ENCODE measurements around the gene GGT6.

GGT6 gene

GRCh38 chr17:4537451-4538235, 22.7 kb downstream of the GGT6 start:
- DNase-seq = no peak
- WGBS (ENCODE audit: extremely low coverage, insufficient coverage, low lambda C conversion rate) = no CpG with 5 or more reads among the region's 19 CpGs
- H3K79me2 ChIP-seq (ENCODE audit: control insufficient read depth, insufficient read depth, low read length) = no peaks in the 10 kb centered on the region

GRCh38 chr17:4536742-4537411, 23.5 kb downstream of the GGT6 start:
- Histone ChIP-seq H2BK5ac (ENCODE audit: low read length) (no peak overlapping the region), H2BK120ac (ENCODE audit: low read depth, low read length) (no peak overlapping the region), H2BK15ac (replicated peaks; ENCODE audit: low read depth) (no peak overlapping the region), H3K9ac (ENCODE audit: low read length) (no peak overlapping the region), H4K5ac (ENCODE audit: low read length) (no peak overlapping the region), H3K4me3 (ENCODE audit: low read length) (no peak overlapping the region), H4K8ac (ENCODE audit: low read depth, low read length) (no peak overlapping the region), H3K27me3 (ENCODE audit: insufficient read depth, low read length, poor library complexity) (no peaks in the 10 kb centered on the region), H3K79me2 (ENCODE audit: control insufficient read depth, insufficient read depth, low read length) (no peaks in the 10 kb centered on the region), H3K18ac (ENCODE audit: low read length) (no peak overlapping the region), H3K36me3 (ENCODE audit: control insufficient read depth, insufficient read depth, low read length) (peaks cover 11% of the 10 kb centered on the region), H3K4me1 (ENCODE audit: control insufficient read depth, low read depth, low read length) (peaks cover 3% of the 10 kb centered on the region), H3K23ac (ENCODE audit: low read length) (no peak overlapping the region), H2AK5ac (ENCODE audit: low read length) (no peak overlapping the region), H3K4me2 (ENCODE audit: low read length) (no peak overlapping the region), H3K4ac (ENCODE audit: low read depth, low read length) (no peak overlapping the region), H3K79me1 (ENCODE audit: low read length) (no peaks in the 10 kb centered on the region), H3K27ac (ENCODE audit: low read depth, low read length) (no peak overlapping the region), H3K56ac (ENCODE audit: low read length) (peak overlapping the region; percentile 12)
- DNase-seq = peak; percentile 34
- WGBS (ENCODE audit: extremely low coverage, insufficient coverage, low lambda C conversion rate) = no CpG with 5 or more reads among the region's 18 CpGs

More at GRCh38 chr17:4537451-4538235, 22.7 kb downstream of the GGT6 start:
- Histone ChIP-seq H3K4me3 (ENCODE audit: low read length) (no peak overlapping the region), H3K9ac (ENCODE audit: low read length) (no peak overlapping the region), H2BK120ac (ENCODE audit: low read depth, low read length) (no peak overlapping the region), H3K4ac (ENCODE audit: low read depth, low read length) (no peak overlapping the region), H3K27ac (ENCODE audit: low read depth, low read length) (no peak overlapping the region), H2BK5ac (ENCODE audit: low read length) (no peak overlapping the region), H2BK15ac (replicated peaks; ENCODE audit: low read depth) (no peak overlapping the region), H3K4me2 (ENCODE audit: low read length) (no peak overlapping the region), H3K79me1 (ENCODE audit: low read length) (no peaks in the 10 kb centered on the region), H3K18ac (ENCODE audit: low read length) (no peak overlapping the region), H2AK5ac (ENCODE audit: low read length) (no peak overlapping the region), H3K23ac (ENCODE audit: low read length) (no peak overlapping the region), H3K27me3 (ENCODE audit: insufficient read depth, low read length, poor library complexity) (no peaks in the 10 kb centered on the region), H3K56ac (ENCODE audit: low read length) (no peak overlapping the region), H3K4me1 (ENCODE audit: control insufficient read depth, low read depth, low read length) (peaks cover 3% of the 10 kb centered on the region), H4K8ac (ENCODE audit: low read depth, low read length) (no peak overlapping the region), H3K36me3 (ENCODE audit: control insufficient read depth, insufficient read depth, low read length) (peaks cover 15% of the 10 kb centered on the region), H4K5ac (ENCODE audit: low read length) (no peak overlapping the region)

GRCh38 chr17:4536259-4536741, 24.1 kb downstream of the GGT6 start:
- Histone ChIP-seq H3K18ac (ENCODE audit: low read length) (no peak overlapping the region), H3K56ac (ENCODE audit: low read length) (peak overlapping the region; percentile 76), H3K4me1 (ENCODE audit: control insufficient read depth, low read depth, low read length) (peaks cover 3% of the 10 kb centered on the region), H3K9ac (ENCODE audit: low read length) (peak overlapping the region; percentile 61), H3K4ac (ENCODE audit: low read depth, low read length) (no peak overlapping the region), H3K4me2 (ENCODE audit: low read length) (peak overlapping the region; percentile 44), H3K27me3 (ENCODE audit: insufficient read depth, low read length, poor library complexity) (no peaks in the 10 kb centered on the region), H4K5ac (ENCODE audit: low read length) (no peak overlapping the region), H2BK5ac (ENCODE audit: low read length) (no peak overlapping the region), H3K36me3 (ENCODE audit: control insufficient read depth, insufficient read depth, low read length) (peaks cover 7% of the 10 kb centered on the region), H3K79me1 (ENCODE audit: low read length) (no peaks in the 10 kb centered on the region), H3K79me2 (ENCODE audit: control insufficient read depth, insufficient read depth, low read length) (no peaks in the 10 kb centered on the region), H3K23ac (ENCODE audit: low read length) (peak overlapping the region; percentile 80), H2BK15ac (replicated peaks; ENCODE audit: low read depth) (no peak overlapping the region), H2AK5ac (ENCODE audit: low read length) (no peak overlapping the region), H4K8ac (ENCODE audit: low read depth, low read length) (no peak overlapping the region), H3K4me3 (ENCODE audit: low read length) (no peak overlapping the region), H3K27ac (ENCODE audit: low read depth, low read length) (no peak overlapping the region), H2BK120ac (ENCODE audit: low read depth, low read length) (no peak overlapping the region)
- WGBS (ENCODE audit: extremely low coverage, insufficient coverage, low lambda C conversion rate) = no CpG with 5 or more reads among the region's 19 CpGs
- peak; percentile 65 for DNase-seq

- Histone ChIP-seq H3K4me2 (ENCODE audit: low read length) (no peak overlapping the region), H3K23ac (ENCODE audit: low read length) (peak overlapping the region; percentile 80), H3K56ac (ENCODE audit: low read length) (peak overlapping the region; percentile 76), H2AK5ac (ENCODE audit: low read length) (no peak overlapping the region), H3K4me3 (ENCODE audit: low read length) (no peak overlapping the region), H3K27me3 (ENCODE audit: insufficient read depth, low read length, poor library complexity) (no peaks in the 10 kb centered on the region), H3K4me1 (ENCODE audit: control insufficient read depth, low read depth, low read length) (peaks cover 3% of the 10 kb centered on the region), H4K5ac (ENCODE audit: low read length) (no peak overlapping the region), H3K27ac (ENCODE audit: low read depth, low read length) (no peak overlapping the region), H3K79me1 (ENCODE audit: low read length) (no peaks in the 10 kb centered on the region), H2BK5ac (ENCODE audit: low read length) (no peak overlapping the region), H3K9ac (ENCODE audit: low read length) (peak overlapping the region; percentile 61), H3K79me2 (ENCODE audit: control insufficient read depth, insufficient read depth, low read length) (no peaks in the 10 kb centered on the region), H3K36me3 (ENCODE audit: control insufficient read depth, insufficient read depth, low read length) (peaks cover 6% of the 10 kb centered on the region), H2BK120ac (ENCODE audit: low read depth, low read length) (no peak overlapping the region), H4K8ac (ENCODE audit: low read depth, low read length) (no peak overlapping the region), H2BK15ac (replicated peaks; ENCODE audit: low read depth) (no peak overlapping the region), H3K18ac (ENCODE audit: low read length) (no peak overlapping the region), H3K4ac (ENCODE audit: low read depth, low read length) (no peak overlapping the region)
- WGBS (ENCODE audit: extremely low coverage, insufficient coverage, low lambda C conversion rate) = no CpG with 5 or more reads among the region's 19 CpGs
- peak; percentile 25 for DNase-seq
Observed at GRCh38 chr17:4535667-4536258, 24.6 kb downstream of the GGT6 start.

GRCh38 chr17:4534928-4535666, 25.3 kb downstream of the GGT6 start:
- Histone ChIP-seq H2BK120ac (ENCODE audit: low read depth, low read length) (no peak overlapping the region), H3K4ac (ENCODE audit: low read depth, low read length) (no peak overlapping the region), H3K4me1 (ENCODE audit: control insufficient read depth, low read depth, low read length) (peaks cover 3% of the 10 kb centered on the region), H3K36me3 (ENCODE audit: control insufficient read depth, insufficient read depth, low read length) (peaks cover 6% of the 10 kb centered on the region), H3K4me2 (ENCODE audit: low read length) (no peak overlapping the region), H2BK15ac (replicated peaks; ENCODE audit: low read depth) (no peak overlapping the region), H2AK5ac (ENCODE audit: low read length) (no peak overlapping the region), H3K79me1 (ENCODE audit: low read length) (no peaks in the 10 kb centered on the region), H4K8ac (ENCODE audit: low read depth, low read length) (no peak overlapping the region), H3K23ac (ENCODE audit: low read length) (no peak overlapping the region), H3K27me3 (ENCODE audit: insufficient read depth, low read length, poor library complexity) (no peaks in the 10 kb centered on the region), H3K4me3 (ENCODE audit: low read length) (no peak overlapping the region), H3K18ac (ENCODE audit: low read length) (no peak overlapping the region), H2BK5ac (ENCODE audit: low read length) (no peak overlapping the region), H4K5ac (ENCODE audit: low read length) (no peak overlapping the region), H3K9ac (ENCODE audit: low read length) (no peak overlapping the region), H3K56ac (ENCODE audit: low read length) (no peak overlapping the region), H3K79me2 (ENCODE audit: control insufficient read depth, insufficient read depth, low read length) (no peaks in the 10 kb centered on the region), H3K27ac (ENCODE audit: low read depth, low read length) (no peak overlapping the region)
- no CpG with 5 or more reads among the region's 27 CpGs for WGBS (ENCODE audit: extremely low coverage, insufficient coverage, low lambda C conversion rate)
- DNase-seq = no peak
